Activated T-helper 9 cell treated with anti-CD3 and anti-CD28 coated beads, Interleukin-2, amount 50 U/mL, for 16 hours (primary cell): ENCODE results near the gene DCAF7.

Source experiments
- DNase-seq: peaks from one replicate; pipeline ENCODE4 v3.0.0-alpha.2; 2020; ENCODE audit warnings: low read depth

The DCAF7 gene

GRCh38 chr17:63525190-63525946 lies 24.9 kb upstream of the DCAF7 start:
- DNase-seq, result no peak

DNA sequence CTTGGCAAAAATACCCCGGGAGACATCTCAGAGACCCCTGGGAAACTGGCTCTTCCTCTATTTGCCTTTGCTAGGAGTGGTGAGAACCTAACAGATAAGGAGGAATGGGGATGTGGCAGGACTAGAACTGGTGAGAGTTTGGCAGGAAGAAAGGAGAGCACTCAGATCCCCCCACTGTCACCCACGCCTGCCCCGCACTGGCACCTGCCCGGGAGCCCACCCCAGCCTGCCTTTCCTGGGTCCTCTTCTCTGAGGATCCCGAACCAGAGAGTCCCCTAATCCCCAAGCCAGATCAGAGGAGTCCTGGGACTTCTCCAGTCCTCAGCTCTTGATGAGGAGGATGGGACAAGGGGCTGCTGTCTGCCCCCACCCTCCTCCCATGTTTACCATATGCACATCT lies 23.4 kb upstream of the DCAF7 start:
- DNase-seq, result no peak

GRCh38 chr17:63528183-63528582 lies 22.1 kb upstream of the DCAF7 start:
- no peak for DNase-seq

GRCh38 chr17:63529711-63530556 lies 20.3 kb upstream of the DCAF7 start:
- DNase-seq, result no peak

- no peak for DNase-seq
Observed at GRCh38 chr17:63530557-63531021, 19.7 kb upstream of the DCAF7 start.

GRCh38 chr17:63531022-63531965 lies 19.0 kb upstream of the DCAF7 start:
- no peak for DNase-seq

GRCh38 chr17:63533433-63534077 lies 16.7 kb upstream of the DCAF7 start:
- DNase-seq, result no peak

- DNase-seq, result no peak
Observed at GRCh38 chr17:63534078-63534570, 16.2 kb upstream of the DCAF7 start.

DNA sequence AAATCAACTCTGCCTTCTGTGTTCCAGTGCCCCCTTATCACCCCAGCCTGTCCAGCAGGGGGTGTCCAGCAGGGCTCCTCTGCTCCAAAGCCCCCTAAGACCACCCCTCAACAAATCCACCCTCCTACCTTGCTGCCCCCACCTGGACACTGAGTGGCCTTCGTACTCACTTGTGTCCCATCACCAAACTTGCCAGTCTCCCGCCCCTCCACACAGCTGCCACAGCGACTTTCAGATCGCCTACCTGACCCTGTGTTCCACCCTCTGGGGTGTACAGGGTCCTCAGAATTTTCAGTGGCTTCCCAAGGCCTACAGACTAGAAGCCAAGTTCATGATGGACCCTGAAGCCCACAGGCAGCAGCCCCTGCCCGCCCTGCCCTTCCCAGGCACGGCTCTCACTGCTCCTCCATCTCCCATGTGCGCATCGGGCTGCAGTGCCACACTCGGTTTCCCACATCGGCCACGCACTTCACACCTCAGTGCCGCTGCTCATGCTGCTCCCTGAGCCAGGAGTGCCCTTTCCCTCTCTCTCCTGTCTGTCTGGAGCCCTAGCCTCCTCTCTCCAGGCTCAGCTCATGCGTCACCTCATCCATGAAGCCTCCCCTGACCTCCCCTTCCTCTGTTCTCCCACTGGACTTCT lies 15.3 kb upstream of the DCAF7 start:
- DNase-seq, result no peak

GRCh38 chr17:63535640-63536039 lies 14.6 kb upstream of the DCAF7 start:
- DNase-seq, result no peak

GRCh38 chr17:63537001-63537400 lies 13.3 kb upstream of the DCAF7 start:
- no peak for DNase-seq

DNA sequence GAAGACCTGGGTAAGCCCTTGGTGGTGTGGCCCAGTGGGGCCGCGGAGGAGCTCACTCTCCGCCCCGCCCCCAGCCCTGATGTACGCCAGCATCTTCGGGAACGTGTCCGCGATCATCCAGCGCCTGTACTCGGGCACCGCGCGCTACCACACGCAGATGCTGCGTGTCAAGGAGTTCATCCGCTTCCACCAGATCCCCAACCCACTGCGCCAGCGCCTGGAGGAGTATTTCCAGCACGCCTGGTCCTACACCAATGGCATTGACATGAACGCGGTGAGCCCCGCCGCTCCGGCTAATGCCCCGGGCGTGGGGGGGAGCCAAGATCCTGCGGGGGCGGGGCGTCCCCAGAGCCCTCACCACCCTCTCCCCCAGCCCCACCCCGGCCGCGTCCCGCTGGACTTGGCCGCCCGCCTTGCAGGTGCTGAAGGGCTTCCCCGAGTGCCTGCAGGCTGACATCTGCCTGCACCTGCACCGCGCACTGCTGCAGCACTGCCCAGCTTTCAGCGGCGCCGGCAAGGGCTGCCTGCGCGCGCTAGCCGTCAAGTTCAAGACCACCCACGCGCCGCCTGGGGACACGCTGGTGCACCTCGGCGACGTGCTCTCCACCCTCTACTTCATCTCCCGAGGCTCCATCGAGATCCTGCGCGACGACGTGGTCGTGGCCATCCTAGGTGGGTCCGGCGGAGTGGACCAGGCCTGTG lies 12.1 kb upstream of the DCAF7 start:
- DNase-seq, result no peak

GRCh38 chr17:63538693-63539595 lies 11.3 kb upstream of the DCAF7 start:
- DNase-seq, result no peak

DNA sequence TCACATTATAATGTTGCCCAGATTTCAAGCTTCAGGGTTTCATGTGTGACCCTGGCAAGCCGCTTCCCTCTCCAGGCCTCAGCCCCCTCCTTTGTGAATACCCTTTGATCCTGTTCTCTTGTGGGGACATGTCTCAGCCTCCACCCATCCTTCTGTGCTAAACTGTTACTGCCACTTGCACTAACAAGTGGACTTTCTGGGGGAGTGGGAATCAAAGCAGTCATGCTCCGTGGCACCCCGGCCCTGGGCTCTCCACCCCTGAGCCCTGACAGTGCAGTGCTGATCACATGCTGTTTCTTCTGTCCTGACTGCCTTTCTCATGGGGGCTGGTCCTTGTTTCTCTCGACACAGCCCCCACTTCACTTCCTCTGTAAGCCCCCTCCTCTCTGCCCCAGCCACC lies 9.7 kb upstream of the DCAF7 start:
- DNase-seq, result no peak

DNA sequence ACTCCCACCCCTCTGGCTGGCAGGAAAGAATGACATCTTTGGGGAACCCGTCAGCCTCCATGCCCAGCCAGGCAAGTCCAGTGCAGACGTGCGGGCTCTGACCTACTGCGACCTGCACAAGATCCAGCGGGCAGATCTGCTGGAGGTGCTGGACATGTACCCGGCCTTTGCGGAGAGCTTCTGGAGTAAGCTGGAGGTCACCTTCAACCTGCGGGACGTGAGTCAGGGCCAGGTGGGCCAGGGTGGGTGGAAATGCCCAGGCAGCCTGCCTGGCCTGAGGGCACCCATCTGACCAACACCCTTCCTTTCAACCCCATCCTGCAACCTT lies 8.1 kb upstream of the DCAF7 start:
- DNase-seq, result no peak

- DNase-seq, result no peak
Observed at GRCh38 chr17:63542942-63543821, 7.1 kb upstream of the DCAF7 start.

- no peak for DNase-seq
Observed at GRCh38 chr17:63543822-63544420, 6.4 kb upstream of the DCAF7 start.
